Measurements from ENCODE around the gene CUX1.

GRCh38 chr7:101858437-101859385 is 41.3 kb downstream of the CUX1 start:
- TF ChIP-seq ZNF416 (tag by site-specific recombination; IDR thresholded peaks at IDR 0.05): no peak
- no peak for TF ChIP-seq CTCF (tag by site-specific recombination; IDR thresholded peaks at IDR 0.05)
- TF ChIP-seq ZNF610 (tag by site-specific recombination; IDR thresholded peaks at IDR 0.05; ENCODE audit: borderline replicate concordance): no peak
- no peak for TF ChIP-seq ZXDB (tag by site-specific recombination; IDR thresholded peaks at IDR 0.05)
- no peak for TF ChIP-seq PRDM4 (tag by site-specific recombination; IDR thresholded peaks at IDR 0.05)
